H1 (cell line): ENCODE results near the gene MYOM1. TPM values are rescaled to one million over a fixed set of nuclear protein-coding genes. Genes with fewer than 3 reads are reported as not detected.

ENCODE experiments used
- CTCF ChIA-PET: fragments of 300-600 bp; sonication (Branson Sonifier 250); formaldehyde crosslinking; loops from one replicate; lab custom pipeline; 2021; ENCODE audit not compliant: partially characterized antibody; lab: Charles Lee
- POLR2A ChIA-PET: fragments of 300-600 bp; sonication (Branson Sonifier 250); formaldehyde crosslinking; loops from one replicate; lab custom pipeline; 2021; ENCODE audit warnings: inconsistent platforms; ENCODE audit not compliant: partially characterized antibody; lab: Charles Lee
- DNase-seq, 2 experiments: peaks; one replicate each; pipeline versions ENCODE4 v3.0.0 to v3.0.0-alpha.2; 2010 to 2022; ENCODE audit warnings: low spot score in 2 of 2, low read depth in 1 of 2, mixed read lengths in 1 of 2
- FAIRE-seq: peaks from 2 replicates; lab custom pipeline; 2011; peaks lifted over from hg19 to GRCh38; lab: Jason Lieb, UNC
- H2AFZ ChIP-seq: 2 replicates; pipeline ENCODE4 v1.8.1; 2012; ENCODE audit warnings: low read length, inconsistent platforms
- H2AK5ac ChIP-seq: 2 replicates; pipeline ENCODE4 v1.6.1; 2013; ENCODE audit warnings: low read depth, low read length
- H2BK120ac ChIP-seq: replicated peaks from 2 replicates; pipeline ENCODE3; 2013; ENCODE audit warnings: low read depth, low read length, inconsistent platforms
- H2BK12ac ChIP-seq: 2 replicates; pipeline ENCODE4 v1.6.1; 2013; ENCODE audit warnings: low read depth, low read length
- H2BK15ac ChIP-seq: 2 replicates; pipeline ENCODE4 v1.6.1; 2013; ENCODE audit warnings: low read length
- H2BK20ac ChIP-seq: 2 replicates; pipeline ENCODE4 v1.6.1; 2013; ENCODE audit warnings: low read length
- H2BK5ac ChIP-seq: 2 replicates; pipeline ENCODE4 v1.6.1; 2013; ENCODE audit warnings: low read depth, low read length
- H3K14ac ChIP-seq: 2 replicates; pipeline ENCODE4 v1.6.1; 2013; ENCODE audit warnings: inconsistent platforms; ENCODE audit not compliant: insufficient read length
- H3K18ac ChIP-seq: 2 replicates; pipeline ENCODE4 v1.6.1; 2013; ENCODE audit warnings: low read length; ENCODE audit errors: extremely low read depth
- H3K23ac ChIP-seq: 2 replicates; pipeline ENCODE4 v1.6.1; 2013; ENCODE audit warnings: inconsistent platforms; ENCODE audit not compliant: insufficient read length
- H3K23me2 ChIP-seq: 2 replicates; pipeline ENCODE4 v1.6.1; 2013; ENCODE audit warnings: low read depth, low read length
- H3K27ac ChIP-seq: 2 replicates; pipeline ENCODE4 v1.6.1; 2011; ENCODE audit warnings: low read depth, low read length, inconsistent platforms
- H3K27me3 ChIP-seq, 4 experiments: replicated peaks in 1 of 4; 1 replicate in 1 of 4; 2 replicates in 3 of 4; pipeline versions ENCODE4 v1.6.1 to v1.8.1; 2011 to 2013; ENCODE audit warnings: low read length in 3 of 4, mild to moderate bottlenecking in 3 of 4, inconsistent platforms in 2 of 4, mixed read lengths in 2 of 4, moderate library complexity in 1 of 4; ENCODE audit not compliant: control insufficient read depth in 3 of 4, insufficient read depth in 3 of 4; ENCODE audit errors: extremely low read depth in 1 of 4
- H3K36me3 ChIP-seq, 4 experiments: 2 replicates each; pipeline versions ENCODE4 v1.6.1 to v1.8.1; 2011 to 2013; ENCODE audit warnings: mild to moderate bottlenecking in 4 of 4, low read length in 3 of 4, moderate library complexity in 2 of 4, control low read depth in 1 of 4, inconsistent platforms in 1 of 4; ENCODE audit not compliant: insufficient read depth in 4 of 4, control insufficient read depth in 2 of 4
- H3K4ac ChIP-seq: replicated peaks from 2 replicates; pipeline ENCODE3; 2013; ENCODE audit warnings: low read length, low read depth, mixed read lengths, inconsistent platforms; ENCODE audit not compliant: insufficient read length
- H3K4me1 ChIP-seq, 4 experiments: replicated peaks in 1 of 4; 1 replicate in 1 of 4; 2 replicates in 3 of 4; pipeline versions ENCODE4 v1.6.1 to v1.8.1; 2011 to 2013; ENCODE audit warnings: low read length in 3 of 4, inconsistent platforms in 2 of 4, mixed read lengths in 1 of 4; ENCODE audit not compliant: insufficient read depth in 4 of 4, control insufficient read depth in 3 of 4
- H3K4me2 ChIP-seq, 2 experiments: 2 replicates each; pipeline versions ENCODE4 v1.6.1 to v1.8.1; 2011 to 2013; ENCODE audit warnings: low read depth in 2 of 2, low read length in 2 of 2, control low read depth in 1 of 2, inconsistent platforms in 1 of 2, mild to moderate bottlenecking in 1 of 2; ENCODE audit not compliant: insufficient read depth in 1 of 2
- H3K4me3 ChIP-seq, 4 experiments: fragments of 200-600, 300-600 bp in 1 of 4; sonication (generic), shearing (Covaris generic), sonication (Bioruptor Twin) in 1 of 4; 2 replicates each; pipeline versions ENCODE4 v1.5.1 to v1.8.1; 2011 to 2016; ENCODE audit warnings: low read length in 4 of 4, low read depth in 3 of 4, control low read depth in 2 of 4, inconsistent platforms in 2 of 4, mild to moderate bottlenecking in 2 of 4, mixed read lengths in 1 of 4, moderate library complexity in 1 of 4; ENCODE audit not compliant: insufficient read depth in 2 of 4; ENCODE audit errors: extremely low read depth in 1 of 4
- H3K56ac ChIP-seq: replicated peaks from 2 replicates; pipeline ENCODE3; 2013; ENCODE audit warnings: low read depth, mild to moderate bottlenecking, mixed read lengths, low read length, inconsistent platforms; ENCODE audit not compliant: insufficient read length
- H3K79me1 ChIP-seq: 2 replicates; pipeline ENCODE4 v1.6.1; 2013; ENCODE audit warnings: low read depth, low read length, control low read depth
- H3K79me2 ChIP-seq, 2 experiments: 2 replicates each; pipeline versions ENCODE4 v1.6.1 to v1.8.1; 2012 to 2013; ENCODE audit warnings: low read length in 2 of 2, mild to moderate bottlenecking in 2 of 2, inconsistent platforms in 1 of 2; ENCODE audit not compliant: insufficient read depth in 2 of 2, control insufficient read depth in 1 of 2
- H3K9ac ChIP-seq, 4 experiments: replicated peaks in 1 of 4; 1 replicate in 1 of 4; 2 replicates in 3 of 4; pipeline versions ENCODE4 v1.6.1 to v1.8.1; 2011 to 2013; ENCODE audit warnings: low read depth in 3 of 4, low read length in 3 of 4, control low read depth in 2 of 4, mild to moderate bottlenecking in 2 of 4, moderate library complexity in 2 of 4, inconsistent platforms in 1 of 4; ENCODE audit errors: extremely low read depth in 1 of 4
- H3K9me3 ChIP-seq, 2 experiments: 2 replicates each; pipeline versions ENCODE4 v1.6.1 to v1.8.1; 2012 to 2013; ENCODE audit warnings: mild to moderate bottlenecking in 2 of 2, moderate library complexity in 2 of 2, control low read depth in 1 of 2, inconsistent platforms in 1 of 2, low read depth in 1 of 2, low read length in 1 of 2, mixed read lengths in 1 of 2; ENCODE audit not compliant: insufficient read depth in 2 of 2
- H4K20me1 ChIP-seq, 2 experiments: replicated peaks in 1 of 2; 2 replicates each; pipeline versions ENCODE3 to v1.8.1; 2011 to 2013; ENCODE audit warnings: inconsistent platforms in 2 of 2, low read length in 2 of 2, mild to moderate bottlenecking in 1 of 2; ENCODE audit not compliant: insufficient read depth in 2 of 2, control insufficient read depth in 1 of 2
- H4K5ac ChIP-seq: 2 replicates; pipeline ENCODE4 v1.6.1; 2013; ENCODE audit warnings: low read length, low read depth, mixed read lengths, inconsistent platforms; ENCODE audit not compliant: insufficient read length
- H4K8ac ChIP-seq: 2 replicates; pipeline ENCODE4 v1.8.0; 2013; ENCODE audit warnings: mild to moderate bottlenecking, moderate library complexity, low read length, inconsistent platforms; ENCODE audit not compliant: insufficient read depth; ENCODE audit errors: extremely low read depth
- H4K91ac ChIP-seq: replicated peaks from 2 replicates; pipeline ENCODE3; 2013; ENCODE audit warnings: low read length, mixed read lengths, inconsistent platforms; ENCODE audit not compliant: insufficient read length
- BRCA1 ChIP-seq: IDR thresholded peaks from 2 replicates; pipeline ENCODE4 v1.6.1; 2012; ENCODE audit warnings: low read depth, low read length, improper control_type of control experiment
- POLR2AphosphoS5 ChIP-seq: IDR thresholded peaks from 2 replicates; pipeline ENCODE4 v1.6.1; 2011; ENCODE audit warnings: low read depth, low read length
- POU5F1 ChIP-seq: IDR thresholded peaks from 2 replicates; pipeline ENCODE4 v1.6.1; 2011; ENCODE audit warnings: low read depth, mild to moderate bottlenecking, low read length, moderate library complexity
- SAP30 ChIP-seq: fragments of 300-600 bp; sonication (generic); IDR thresholded peaks from 2 replicates; pipeline ENCODE4 v1.7.1; 2012; ENCODE audit warnings: low read length, moderate library complexity, mild to moderate bottlenecking, inconsistent platforms; ENCODE audit not compliant: insufficient read depth, insufficient replicate concordance
- TAF1 ChIP-seq: IDR thresholded peaks from 2 replicates; pipeline ENCODE4 v1.6.1; 2011; ENCODE audit warnings: mild to moderate bottlenecking, low read depth, low read length
- TEAD4 ChIP-seq: IDR thresholded peaks from 2 replicates; pipeline ENCODE4 v1.6.1; 2012; ENCODE audit warnings: low read depth, low read length, inconsistent platforms, mixed read lengths
- WGBS, 2 experiments: shearing (Covaris generic) in 1 of 2; methylation state at CpG; one replicate each; pipeline versions ENCODE4 v1.1.6 to v1.1.7; 2013 to 2015; ENCODE audit warnings: low lambda C conversion rate in 2 of 2, mixed read lengths in 2 of 2, inconsistent platforms in 1 of 2, low coverage in 1 of 2, missing lambda C conversion rate in 1 of 2; ENCODE audit not compliant: insufficient replicate concordance in 2 of 2, insufficient coverage in 1 of 2, insufficient read length in 1 of 2; ENCODE audit errors: extremely low coverage in 1 of 2, missing lambda C conversion rate in 1 of 2; 5-methylcytosine and 5-hydroxymethylcytosine counted together
- polyA plus RNA-seq, 7 experiments: library from polyadenylated mRNA; depleted of rRNA in 3 of 7; stranded (reverse) in 5 of 7; unstranded in 2 of 7; fragments of >200 nt in 5 of 7; fragments of 200-250 nt in 2 of 7; gene quantifications; 1 replicate in 5 of 7; 2 replicates in 1 of 7; 4 replicates in 1 of 7; pipeline versions ENCODE4 v1.2.1 to v1.2.3, GENCODE V29; 2011 to 2013; ENCODE audit warnings: missing spikeins in 2 of 7, mixed read lengths in 2 of 7
- total RNA-seq: library from RNA; stranded (reverse); fragmentation: NEBNext Ultra II Directional; extraction: Animal tissue kit (Norgen Biotek cat#: 25700); gene quantifications from 2 replicates; pipeline ENCODE4 v1.2.1, GENCODE V29; 2021
- TF ChIP-seq, protein P1 (sequence below): IDR thresholded peaks from 2 replicates; pipeline ENCODE4 v1.6.1; 2012; ENCODE audit warnings: inconsistent platforms

The MYOM1 gene
- total and polyA plus RNA-seq, 2 of the 8 experiments (the other 6 are each of a cell fraction or from before 2014, with no cell fraction given) = 0.06 to 0.32 TPM

DNA sequence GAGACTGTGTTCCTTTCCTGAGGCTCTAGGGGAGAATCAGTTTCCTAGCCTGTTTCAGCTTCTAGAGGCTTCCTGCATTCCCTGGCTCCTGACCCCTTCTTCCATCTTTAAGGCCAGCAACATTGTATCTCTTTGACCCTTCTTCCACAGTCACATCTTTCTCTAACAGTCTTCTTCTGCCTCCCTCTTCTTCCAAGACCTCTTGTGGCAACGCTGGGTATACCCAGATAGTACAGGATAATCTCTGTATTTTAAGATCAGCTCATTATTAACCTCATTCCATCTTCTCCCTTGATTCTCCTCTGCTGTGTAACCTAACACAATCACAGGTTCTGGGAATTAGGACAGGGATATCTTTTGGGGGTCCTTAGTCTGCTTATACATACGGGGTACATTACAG is 19.0 kb upstream of the MYOM1 start:
- Histone ChIP-seq H2BK12ac (no peak overlapping the region), H2BK20ac (no peak overlapping the region), H3K27me3 (no peaks in the 10 kb centered on the region), H3K36me3 (peaks cover 0 to 3% (median 0%) of the 10 kb centered on the region in 4 experiments; a peak in 1 of 8 replicates), H3K27ac (no peak overlapping the region), H2AK5ac (no peak overlapping the region), H2BK5ac (no peak overlapping the region), H3K14ac (no peak overlapping the region), H3K4me2 (no peak overlapping the region), H3K4me3 (no peak overlapping the region), H4K5ac (no peak overlapping the region), H3K4ac (no peak overlapping the region), H4K20me1 (no peaks in the 10 kb centered on the region), H4K91ac (no peak overlapping the region), H3K9me3 (peaks cover 12 to 19% of the 10 kb centered on the region in 2 experiments), H2AFZ (no peak overlapping the region), H3K56ac (no peak overlapping the region), H3K9ac (no peak overlapping the region), H3K79me1 (no peaks in the 10 kb centered on the region), H3K79me2 (no peaks in the 10 kb centered on the region), H3K23me2 (no peaks in the 10 kb centered on the region), H3K23ac (no peak overlapping the region), H3K4me1 (no peaks in the 10 kb centered on the region), H2BK15ac (no peak overlapping the region), H3K18ac (no peak overlapping the region), H4K8ac (no peak overlapping the region), H2BK120ac (no peak overlapping the region)
- no peak for FAIRE-seq
- 80% methylated on average over 2 of the region's 2 CpGs; no CpG with 5 or more reads in 1 of the 2 experiments for WGBS, 2 experiments
- POLR2A ChIA-PET = interaction anchor here (1.9 kb wide), 1 partner anchor 9 kb away, joined by 9 read pairs; the partner anchor contains the start of gene MYL12A
- no peak for DNase-seq
- no peak for TF ChIP-seq TEAD4
- no peak for TF ChIP-seq POU5F1
- no peak for TF ChIP-seq POLR2AphosphoS5
- TF ChIP-seq SAP30 = no peak
- no peak for TF ChIP-seq TAF1
- no peak for TF ChIP-seq BRCA1
- TF ChIP-seq, protein P1, sequence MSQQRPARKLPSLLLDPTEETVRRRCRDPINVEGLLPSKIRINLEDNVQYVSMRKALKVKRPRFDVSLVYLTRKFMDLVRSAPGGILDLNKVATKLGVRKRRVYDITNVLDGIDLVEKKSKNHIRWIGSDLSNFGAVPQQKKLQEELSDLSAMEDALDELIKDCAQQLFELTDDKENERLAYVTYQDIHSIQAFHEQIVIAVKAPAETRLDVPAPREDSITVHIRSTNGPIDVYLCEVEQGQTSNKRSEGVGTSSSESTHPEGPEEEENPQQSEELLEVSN = no peak
- CTCF ChIA-PET = interaction anchor here (0.7 to 1.8 kb wide), 7 partner anchors 10 to 318 kb away, joined by 3 to 5 read pairs (median 3); no protein-coding TSS in a partner anchor
